Panc1 (cell line): ENCODE results near the gene PRDX2. TPM values are rescaled to one million over a fixed set of nuclear protein-coding genes. Genes with fewer than 3 reads are reported as not detected.

Source experiments
- ATAC-seq: fragments of 200-7000 bp; cut with Tn5 transposase; 2 replicates; pipeline ENCODE4 v1.9.1; 2020; ENCODE audit warnings: mild to moderate bottlenecking, moderate library complexity
- BruUV-seq: library from RNA; stranded (reverse); fragments of 400-500 nt; replicated peaks from 2 replicates; lab custom pipeline; 2021; lab: Mats Ljungman, UMichigan
- CTCF ChIA-PET: fragments of 300-600 bp; sonication (Branson Sonifier 250); formaldehyde crosslinking; loops from one replicate; lab custom pipeline; 2022; ENCODE audit warnings: antibody characterized with exemption; lab: Charles Lee
- POLR2A ChIA-PET: fragments of 300-600 bp; sonication (Branson Sonifier 250); formaldehyde crosslinking; loops from one replicate; lab custom pipeline; 2022; ENCODE audit warnings: antibody characterized with exemption; lab: Charles Lee
- DNase-seq: peaks from one replicate; pipeline ENCODE4 v3.0.0-alpha.2; 2010; ENCODE audit warnings: low read depth, low spot score
- H3K27ac ChIP-seq: 2 replicates; pipeline ENCODE4 v1.5.1; 2011; ENCODE audit warnings: mild to moderate bottlenecking, low read length, inconsistent platforms
- H3K27me3 ChIP-seq: fragments of 200-500 bp; sonication (Bioruptor generic); 2 replicates; pipeline ENCODE4 v1.6.0; 2014; ENCODE audit warnings: low read length, inconsistent platforms; ENCODE audit not compliant: control insufficient read depth, insufficient read depth
- H3K36me3 ChIP-seq: fragments of 200-500 bp; sonication (Bioruptor generic); 2 replicates; pipeline ENCODE4 v1.5.1; 2014; ENCODE audit warnings: inconsistent platforms, mild to moderate bottlenecking, low read length, moderate library complexity; ENCODE audit not compliant: control insufficient read depth, insufficient read depth
- H3K4me1 ChIP-seq: 2 replicates; pipeline ENCODE4 v1.5.1; 2011; ENCODE audit warnings: inconsistent platforms, mild to moderate bottlenecking, low read length, moderate library complexity; ENCODE audit not compliant: control insufficient read depth, insufficient read depth
- H3K4me3 ChIP-seq, 2 experiments: 2 replicates each; pipeline ENCODE4 v1.5.1; 2011 to 2012; ENCODE audit warnings: low read depth in 2 of 2, low read length in 2 of 2, mild to moderate bottlenecking in 2 of 2, inconsistent platforms in 1 of 2, moderate library complexity in 1 of 2
- H3K9me3 ChIP-seq: fragments of 200-500 bp; sonication (Bioruptor generic); 2 replicates; pipeline ENCODE4 v1.5.1; 2014; ENCODE audit warnings: low read depth, mild to moderate bottlenecking, inconsistent platforms, low read length, moderate library complexity; ENCODE audit not compliant: control insufficient read depth, insufficient read depth
- POLR2AphosphoS5 ChIP-seq: IDR thresholded peaks from 2 replicates; pipeline ENCODE4 v1.6.1; 2012; ENCODE audit warnings: mild to moderate bottlenecking, low read depth, low read length, moderate library complexity
- REST ChIP-seq, 2 experiments: IDR thresholded peaks; 2 replicates each; pipeline ENCODE4 v1.6.1; 2011 to 2012; ENCODE audit warnings: low read depth in 2 of 2, control low read depth in 1 of 2, low read length in 1 of 2, mild to moderate bottlenecking in 1 of 2, moderate library complexity in 1 of 2; ENCODE audit not compliant: insufficient read depth in 1 of 2
- SIN3A ChIP-seq: IDR thresholded peaks from 2 replicates; pipeline ENCODE4 v1.6.1; 2012; ENCODE audit warnings: low read depth, mild to moderate bottlenecking, low read length, moderate library complexity, borderline replicate concordance; ENCODE audit not compliant: insufficient read depth
- TCF7L2 ChIP-seq: IDR thresholded peaks from 2 replicates; pipeline ENCODE4 v1.6.1; 2011; ENCODE audit warnings: mild to moderate bottlenecking, low read depth, low read length, inconsistent platforms
- in situ Hi-C: cut with HindIII; loops from 2 replicates; pipeline ENCODE4 v1.10.0; 2016; ENCODE audit warnings: low sequenced_read_pairs, low pct_unique_long_range_greater_than_20kb
- intact Hi-C: fragments of 100-400 bp; cut with micrococcal nuclease; formaldehyde crosslinking; loops from one replicate; pipeline ENCODE4 v1.10.0; 2022; ENCODE audit not compliant: unreplicated experiment
- total RNA-seq: library from RNA; stranded (reverse); gene quantifications from one replicate; pipeline ENCODE4 v1.2.1, GENCODE V29; 2021; ENCODE audit not compliant: unreplicated experiment
- TF ChIP-seq, protein P1 (sequence below): fragments of 450-650 bp; IDR thresholded peaks from 2 replicates; pipeline ENCODE4 v1.5.1; 2017; ENCODE audit warnings: mild to moderate bottlenecking

PRDX2 gene
- total RNA-seq, 1 experiment from 2014 or later: 61.0 TPM

- ATAC-seq (no peak), DNase-seq (no peak)
- POLR2A ChIA-PET: interaction anchor here (0.6 kb wide), 1 partner anchor 1742 kb away, joined by 3 read pairs; no protein-coding TSS in a partner anchor
- in situ Hi-C loops (no loop called here), intact Hi-C loops (no loop called here)
- no TSS peak for BruUV-seq
- H3K27ac ChIP-seq: peak overlapping the region; percentile 99
- no peaks in the 10 kb centered on the region; the same call in 1 of the 2 replicates for H3K36me3 ChIP-seq
- no peaks in the 10 kb centered on the region for H3K9me3 ChIP-seq
- CTCF ChIA-PET: interaction anchor here (0.6 to 1.3 kb wide), 2 partner anchors 10 to 14 kb away, joined by 3 to 4 read pairs; no protein-coding TSS in a partner anchor
- H3K4me1 ChIP-seq: peaks cover 56% of the 10 kb centered on the region
- no peak for TF ChIP-seq POLR2AphosphoS5
- TF ChIP-seq TCF7L2: no peak
- TF ChIP-seq REST (IDR thresholded peaks at IDR 0.05; ENCODE audit: insufficient read depth in 1 of 2, low read depth in 2 of 2, low read length in 1 of 2): no peak
- no peak for TF ChIP-seq SIN3A
- TF ChIP-seq, protein P1, sequence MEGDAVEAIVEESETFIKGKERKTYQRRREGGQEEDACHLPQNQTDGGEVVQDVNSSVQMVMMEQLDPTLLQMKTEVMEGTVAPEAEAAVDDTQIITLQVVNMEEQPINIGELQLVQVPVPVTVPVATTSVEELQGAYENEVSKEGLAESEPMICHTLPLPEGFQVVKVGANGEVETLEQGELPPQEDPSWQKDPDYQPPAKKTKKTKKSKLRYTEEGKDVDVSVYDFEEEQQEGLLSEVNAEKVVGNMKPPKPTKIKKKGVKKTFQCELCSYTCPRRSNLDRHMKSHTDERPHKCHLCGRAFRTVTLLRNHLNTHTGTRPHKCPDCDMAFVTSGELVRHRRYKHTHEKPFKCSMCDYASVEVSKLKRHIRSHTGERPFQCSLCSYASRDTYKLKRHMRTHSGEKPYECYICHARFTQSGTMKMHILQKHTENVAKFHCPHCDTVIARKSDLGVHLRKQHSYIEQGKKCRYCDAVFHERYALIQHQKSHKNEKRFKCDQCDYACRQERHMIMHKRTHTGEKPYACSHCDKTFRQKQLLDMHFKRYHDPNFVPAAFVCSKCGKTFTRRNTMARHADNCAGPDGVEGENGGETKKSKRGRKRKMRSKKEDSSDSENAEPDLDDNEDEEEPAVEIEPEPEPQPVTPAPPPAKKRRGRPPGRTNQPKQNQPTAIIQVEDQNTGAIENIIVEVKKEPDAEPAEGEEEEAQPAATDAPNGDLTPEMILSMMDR: no peak
- H3K4me3 ChIP-seq: no peak overlapping the region
- no peaks in the 10 kb centered on the region for H3K27me3 ChIP-seq
These were observed 14.1 kb downstream of the PRDX2 start for GRCh38 chr19:12787458-12787857.

DNA sequence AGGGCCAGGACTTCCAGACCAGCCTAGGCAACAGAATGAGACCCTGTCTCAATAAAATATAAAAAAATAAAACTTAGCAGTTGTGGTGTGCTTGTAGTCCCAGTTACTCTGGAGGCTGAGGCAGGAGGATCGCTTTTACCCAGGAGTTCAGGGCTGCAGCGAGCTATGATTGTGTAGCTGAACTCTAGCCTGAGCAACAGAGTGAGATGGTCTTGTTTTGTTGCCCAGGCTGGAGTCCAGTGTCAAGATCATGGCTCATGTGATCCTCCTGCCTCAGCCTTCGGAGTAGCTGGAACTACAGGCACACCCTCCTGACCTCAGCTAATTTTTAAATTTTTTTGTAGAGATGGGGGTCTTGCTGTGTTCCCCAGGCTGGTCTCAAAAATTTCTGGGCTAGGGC, 14.6 kb downstream of the PRDX2 start:
- TF ChIP-seq POLR2AphosphoS5 (no peak), REST (IDR thresholded peaks at IDR 0.05; ENCODE audit: insufficient read depth in 1 of 2, low read depth in 2 of 2, low read length in 1 of 2) (no peak), TCF7L2 (no peak), SIN3A (no peak)
- TF ChIP-seq, protein P1: no peak
- Histone ChIP-seq H3K4me1 (peaks cover 58% of the 10 kb centered on the region), H3K9me3 (no peaks in the 10 kb centered on the region), H3K36me3 (no peaks in the 10 kb centered on the region; the same call in 1 of the 2 replicates), H3K27me3 (no peaks in the 10 kb centered on the region), H3K27ac (peak overlapping the region; percentile 99), H3K4me3 (no peak overlapping the region)
- in situ Hi-C loops: no loop called here
- POLR2A ChIA-PET: interaction anchor here (0.6 kb wide), 2 partner anchors 52 to 1742 kb away, joined by 3 to 8 read pairs; no protein-coding TSS in a partner anchor
- no peak for ATAC-seq
- intact Hi-C loops: no loop called here
- CTCF ChIA-PET: interaction anchor here (1.3 kb wide), 1 partner anchor 9 kb away, joined by 4 read pairs; no protein-coding TSS in a partner anchor
- DNase-seq: no peak
- BruUV-seq: no TSS peak
